Peyer's patch (tissue), 4 donors: Measurements from ENCODE around the gene CRADD. TPM values are rescaled to one million over a fixed set of nuclear protein-coding genes. Genes with fewer than 3 reads are reported as not detected.

Experiments used
- DNase-seq, 3 donors: peaks; one replicate each; pipeline ENCODE4 v3.0.0-alpha.2; 2017 to 2019
- H3K27ac ChIP-seq, 4 donors: fragments of 200-600 bp; sonication (generic); one replicate each; pipeline ENCODE4 v1.5.1; 2016 to 2019
- H3K27me3 ChIP-seq, 2 donors: fragments of 200-600 bp; sonication (generic); one replicate each; pipeline ENCODE4 v1.5.1; 2019
- H3K36me3 ChIP-seq, 3 donors: fragments of 200-600 bp; sonication (generic); one replicate each; pipeline ENCODE4 v1.5.1; 2016 to 2019
- H3K4me1 ChIP-seq, 4 donors: fragments of 200-600 bp; sonication (generic); one replicate each; pipeline ENCODE4 v1.5.1; 2016 to 2019
- H3K4me3 ChIP-seq, 4 donors: fragments of 200-600 bp; sonication (generic); 1 replicate in 3 of 4; 2 replicates in 1 of 4; pipeline ENCODE4 v1.5.1; 2016 to 2019; ENCODE audit warnings: mild to moderate bottlenecking in 1 of 4
- H3K9me3 ChIP-seq, 4 donors: fragments of 200-600 bp; sonication (generic); one replicate each; pipeline ENCODE4 v1.5.1; 2016 to 2019; ENCODE audit warnings: mild to moderate bottlenecking in 1 of 4
- POLR2A ChIP-seq, 2 donors: fragments of 450-650 bp; IDR thresholded peaks; one replicate each; pipeline ENCODE4 v1.5.1; 2017; ENCODE audit warnings: antibody characterized with exemption in 2 of 2, mild to moderate bottlenecking in 2 of 2, moderate library complexity in 2 of 2
- total RNA-seq, 4 donors: library from RNA; depleted of rRNA; stranded (reverse); fragments of >200 nt; gene quantifications; one replicate each; pipeline ENCODE4 v1.1.0, GENCODE V29; 2016
- TF ChIP-seq, protein P1 (sequence below), 6 experiments: fragments of 450-650 bp in 4 of 6; fragments of 200-600 bp in 2 of 6; sonication (generic) in 1 of 6; IDR thresholded peaks; one replicate each; pipeline ENCODE4 v1.5.1; 2017 to 2019; ENCODE audit warnings: antibody characterized with exemption in 6 of 6, mild to moderate bottlenecking in 3 of 6, moderate library complexity in 1 of 6

The CRADD gene
- total RNA-seq, 4 donors from 2014 or later: 66.3 to 128 (median 89.4) TPM

DNA sequence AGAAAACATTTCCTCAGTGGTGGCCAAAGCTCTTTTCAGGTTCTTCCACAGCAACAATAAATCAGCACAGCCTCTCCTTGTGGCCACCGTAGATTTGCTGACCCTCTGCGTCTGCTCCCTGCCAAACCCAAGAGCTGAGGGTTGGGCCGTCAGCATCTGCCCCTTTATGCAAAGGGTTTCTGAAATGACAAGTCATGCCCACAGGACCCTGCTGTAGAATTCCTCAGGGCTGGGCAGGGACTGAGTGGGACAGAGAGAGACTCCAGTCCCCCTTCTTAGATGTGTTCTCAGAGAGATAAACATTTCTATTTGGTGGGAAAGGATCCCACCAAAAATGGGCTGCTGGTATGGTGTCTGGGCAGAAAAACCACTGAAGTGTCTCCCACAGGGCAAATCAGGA lies 238.2 kb downstream of the CRADD start:
- no peak overlapping the region for H3K27ac ChIP-seq
- no peaks in the 10 kb centered on the region for H3K4me1 ChIP-seq
- no peak overlapping the region for H3K4me3 ChIP-seq
- DNase-seq: no peak
- H3K27me3 ChIP-seq: no peaks in the 10 kb centered on the region
- TF ChIP-seq, protein P1, sequence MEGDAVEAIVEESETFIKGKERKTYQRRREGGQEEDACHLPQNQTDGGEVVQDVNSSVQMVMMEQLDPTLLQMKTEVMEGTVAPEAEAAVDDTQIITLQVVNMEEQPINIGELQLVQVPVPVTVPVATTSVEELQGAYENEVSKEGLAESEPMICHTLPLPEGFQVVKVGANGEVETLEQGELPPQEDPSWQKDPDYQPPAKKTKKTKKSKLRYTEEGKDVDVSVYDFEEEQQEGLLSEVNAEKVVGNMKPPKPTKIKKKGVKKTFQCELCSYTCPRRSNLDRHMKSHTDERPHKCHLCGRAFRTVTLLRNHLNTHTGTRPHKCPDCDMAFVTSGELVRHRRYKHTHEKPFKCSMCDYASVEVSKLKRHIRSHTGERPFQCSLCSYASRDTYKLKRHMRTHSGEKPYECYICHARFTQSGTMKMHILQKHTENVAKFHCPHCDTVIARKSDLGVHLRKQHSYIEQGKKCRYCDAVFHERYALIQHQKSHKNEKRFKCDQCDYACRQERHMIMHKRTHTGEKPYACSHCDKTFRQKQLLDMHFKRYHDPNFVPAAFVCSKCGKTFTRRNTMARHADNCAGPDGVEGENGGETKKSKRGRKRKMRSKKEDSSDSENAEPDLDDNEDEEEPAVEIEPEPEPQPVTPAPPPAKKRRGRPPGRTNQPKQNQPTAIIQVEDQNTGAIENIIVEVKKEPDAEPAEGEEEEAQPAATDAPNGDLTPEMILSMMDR (IDR thresholded peaks at IDR 0.05): no peak
- TF ChIP-seq POLR2A (IDR thresholded peaks at IDR 0.05): no peak
- H3K9me3 ChIP-seq: no peaks in the 10 kb centered on the region
- no peaks in the 10 kb centered on the region for H3K36me3 ChIP-seq

DNA sequence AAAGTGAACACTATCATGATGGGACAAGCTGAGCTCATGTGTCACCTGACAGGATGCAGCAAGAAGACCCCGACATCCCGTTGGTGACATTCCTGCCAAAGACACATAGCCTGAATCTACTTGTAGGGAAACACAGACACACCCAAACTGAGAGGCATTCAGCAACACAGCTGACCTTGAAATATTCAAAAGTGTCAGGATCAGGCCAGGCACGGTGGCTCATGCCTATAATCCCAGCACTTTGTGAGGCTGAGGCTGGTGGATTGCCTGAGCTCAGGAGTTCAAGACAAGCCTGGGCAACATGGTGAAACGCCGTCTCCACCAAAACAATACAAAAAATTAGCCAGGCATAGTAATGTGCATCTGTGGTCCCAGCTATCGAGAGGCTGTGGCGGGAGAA lies 239.2 kb downstream of the CRADD start:
- Histone ChIP-seq H3K27ac (no peak overlapping the region), H3K27me3 (no peaks in the 10 kb centered on the region), H3K4me1 (no peaks in the 10 kb centered on the region), H3K4me3 (no peak overlapping the region), H3K9me3 (no peaks in the 10 kb centered on the region), H3K36me3 (no peaks in the 10 kb centered on the region)
- DNase-seq: no peak
- no peak for TF ChIP-seq POLR2A (IDR thresholded peaks at IDR 0.05)
- TF ChIP-seq, protein P1 (IDR thresholded peaks at IDR 0.05): no peak

DNA sequence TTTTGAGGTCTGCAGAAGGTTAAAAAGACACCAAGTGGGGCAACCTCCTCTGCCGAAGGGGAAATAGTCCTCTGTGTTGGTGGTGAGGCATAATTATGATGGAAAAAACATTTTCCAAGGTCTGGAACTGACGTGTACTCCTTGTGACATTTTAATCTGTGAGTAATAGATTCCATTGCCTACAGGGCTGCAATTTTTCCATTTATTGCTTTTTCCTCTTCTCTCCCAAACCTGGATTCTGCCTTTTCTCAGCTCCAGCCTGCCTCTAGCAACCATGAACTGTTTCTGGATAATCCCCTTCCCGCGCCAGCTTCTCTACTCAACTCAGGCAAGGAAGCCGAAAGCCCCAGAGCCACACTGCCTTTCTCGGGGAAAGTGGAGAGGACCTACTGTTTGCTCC lies 241.1 kb downstream of the CRADD start:
- Histone ChIP-seq H3K4me1 (no peaks in the 10 kb centered on the region), H3K27ac (no peak overlapping the region), H3K4me3 (no peak overlapping the region), H3K36me3 (no peaks in the 10 kb centered on the region), H3K9me3 (no peaks in the 10 kb centered on the region), H3K27me3 (no peaks in the 10 kb centered on the region)
- TF ChIP-seq POLR2A (IDR thresholded peaks at IDR 0.05): no peak
- TF ChIP-seq, protein P1 (IDR thresholded peaks at IDR 0.05): no peak
- DNase-seq: no peak

DNA sequence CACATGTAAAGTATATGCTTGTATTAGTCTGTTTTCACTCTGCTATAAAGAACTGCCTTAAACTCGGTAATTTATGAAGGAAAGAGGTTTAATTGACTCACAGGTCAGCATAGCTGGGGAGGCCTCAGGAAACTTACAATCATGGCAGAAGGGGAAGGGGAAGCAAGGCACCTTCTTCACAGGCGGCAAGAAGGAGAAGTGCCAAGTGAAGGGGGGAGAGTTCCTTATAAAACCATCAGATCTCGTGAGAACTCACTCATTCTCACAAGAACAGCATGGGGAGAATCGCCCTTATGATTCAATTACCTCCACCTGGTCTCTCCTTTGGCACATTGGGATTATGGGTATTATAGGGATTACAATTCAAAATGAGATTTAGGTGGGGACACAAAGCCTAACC lies 241.7 kb downstream of the CRADD start:
- no peaks in the 10 kb centered on the region for H3K4me1 ChIP-seq
- H3K36me3 ChIP-seq: no peaks in the 10 kb centered on the region
- H3K4me3 ChIP-seq: no peak overlapping the region
- no peaks in the 10 kb centered on the region for H3K9me3 ChIP-seq
- TF ChIP-seq POLR2A (IDR thresholded peaks at IDR 0.05): no peak
- no peaks in the 10 kb centered on the region for H3K27me3 ChIP-seq
- no peak overlapping the region for H3K27ac ChIP-seq
- no peak for DNase-seq

DNA sequence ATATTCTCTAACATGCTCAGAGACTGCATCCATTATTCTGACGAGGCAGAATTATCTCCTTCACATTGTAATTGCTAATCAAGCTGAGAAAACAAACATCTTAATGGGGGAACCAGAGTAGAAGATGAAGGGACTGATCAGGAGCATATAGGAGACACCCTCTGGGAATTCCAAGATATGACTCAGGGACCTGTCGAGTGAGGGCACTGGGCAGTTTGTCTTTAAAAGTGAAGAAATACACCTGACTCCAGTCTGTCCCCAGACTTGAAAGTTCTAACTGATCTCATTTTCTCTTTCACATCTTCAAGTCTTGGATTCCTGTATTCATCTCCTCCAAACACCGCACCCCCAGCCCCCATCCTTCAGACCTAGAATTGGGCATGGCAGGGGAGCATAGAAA lies 244.3 kb downstream of the CRADD start:
- H3K4me1 ChIP-seq: no peaks in the 10 kb centered on the region
- no peaks in the 10 kb centered on the region for H3K27me3 ChIP-seq
- no peaks in the 10 kb centered on the region for H3K36me3 ChIP-seq
- no peak overlapping the region for H3K4me3 ChIP-seq
- no peak for TF ChIP-seq POLR2A (IDR thresholded peaks at IDR 0.05)
- TF ChIP-seq, protein P1 (IDR thresholded peaks at IDR 0.05): no peak
- H3K27ac ChIP-seq: no peak overlapping the region
- no peak for DNase-seq
- H3K9me3 ChIP-seq: no peaks in the 10 kb centered on the region

DNA sequence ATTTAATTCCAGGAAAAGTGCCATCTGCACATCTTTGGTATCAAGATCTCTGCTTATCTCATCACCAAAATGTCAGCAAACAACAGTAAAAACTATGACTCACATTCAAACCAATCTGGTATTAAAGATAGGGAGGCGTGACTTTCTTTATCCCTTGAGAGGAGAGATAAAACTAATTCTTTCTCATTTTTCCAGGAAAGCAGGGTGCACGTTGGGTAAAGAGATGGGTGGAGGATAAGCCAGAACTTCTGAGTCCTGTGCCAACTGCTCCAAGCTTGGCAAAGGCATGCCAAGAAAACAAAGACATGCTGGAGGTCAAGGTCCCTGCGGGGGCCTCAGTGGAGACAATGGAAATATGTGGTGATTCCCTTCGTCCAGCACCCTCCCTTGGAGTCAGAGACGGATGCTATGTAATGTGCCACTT lies 245.4 kb downstream of the CRADD start:
- Histone ChIP-seq H3K9me3 (no peaks in the 10 kb centered on the region), H3K27me3 (no peaks in the 10 kb centered on the region), H3K36me3 (no peaks in the 10 kb centered on the region), H3K27ac (no peak overlapping the region), H3K4me1 (no peaks in the 10 kb centered on the region), H3K4me3 (no peak overlapping the region)
- TF ChIP-seq POLR2A (IDR thresholded peaks at IDR 0.05): no peak
- TF ChIP-seq, protein P1 (IDR thresholded peaks at IDR 0.05): no peak
- no peak for DNase-seq
